Breast epithelium (tissue), 3 donors: ENCODE results near the gene TCEAL7.

Source experiments
- CTCF ChIP-seq, 3 donors: fragments of 450-650 bp; IDR thresholded peaks; one replicate each; pipeline ENCODE4 v1.5.1; 2016 to 2017; ENCODE audit warnings: antibody characterized with exemption in 3 of 3, mild to moderate bottlenecking in 3 of 3, moderate library complexity in 3 of 3
- POLR2A ChIP-seq: fragments of 450-650 bp; IDR thresholded peaks from one replicate; pipeline ENCODE4 v1.6.1; 2016; ENCODE audit warnings: antibody characterized with exemption, mild to moderate bottlenecking, moderate library complexity
- POLR2AphosphoS5 ChIP-seq, 3 donors: sonication (generic); formaldehyde crosslinking; IDR thresholded peaks; one replicate each; pipeline ENCODE4 v1.6.1; 2017; ENCODE audit warnings: antibody characterized with exemption in 3 of 3

GRCh38 chrX:103361798-103362197 lies 31.8 kb downstream of the TCEAL7 start:
- TF ChIP-seq POLR2AphosphoS5 (IDR thresholded peaks at IDR 0.05) (no peak), CTCF (IDR thresholded peaks at IDR 0.05) (no peak), POLR2A (no peak)
